Tibial nerve (tissue), 4 donors: Measurements from ENCODE around the gene COPS9. TPM values are rescaled to one million over a fixed set of nuclear protein-coding genes. Genes with fewer than 3 reads are reported as not detected.

Source experiments
- DNase-seq, 2 donors: peaks; one replicate each; pipeline ENCODE4 v3.0.0-alpha.2; 2019; ENCODE audit warnings: low spot score in 2 of 2
- H3K27ac ChIP-seq, 4 donors: fragments of 200-600 bp; sonication (generic) in 3 of 4; one replicate each; pipeline ENCODE4 v1.5.1; 2017 to 2019; ENCODE audit warnings: mild to moderate bottlenecking in 1 of 4
- H3K27me3 ChIP-seq, 2 donors: fragments of 200-600 bp; sonication (generic) in 1 of 2; one replicate each; pipeline versions ENCODE4 v1.5.1 to v1.6.0; 2017 to 2019
- H3K36me3 ChIP-seq, 3 donors: fragments of 200-600 bp; sonication (generic); one replicate each; pipeline ENCODE4 v1.5.1; 2018 to 2019
- H3K4me1 ChIP-seq, 4 donors: fragments of 200-600 bp; sonication (generic) in 3 of 4; one replicate each; pipeline ENCODE4 v1.5.1; 2017 to 2019
- H3K4me3 ChIP-seq, 4 donors: fragments of 200-600 bp; sonication (generic) in 3 of 4; one replicate each; pipeline ENCODE4 v1.5.1; 2017 to 2019; ENCODE audit warnings: mild to moderate bottlenecking in 1 of 4, moderate library complexity in 1 of 4
- H3K9me3 ChIP-seq, 4 donors: fragments of 200-600 bp; sonication (generic) in 3 of 4; one replicate each; pipeline ENCODE4 v1.5.1; 2017 to 2019
- CTCF ChIP-seq, 5 experiments: fragments of 200-600 bp in 3 of 5; fragments of 450-650 bp in 2 of 5; sonication (generic) in 3 of 5; IDR thresholded peaks; one replicate each; pipeline ENCODE4 v1.5.1; 2016 to 2019; ENCODE audit warnings: antibody characterized with exemption in 5 of 5, mild to moderate bottlenecking in 3 of 5, moderate library complexity in 2 of 5
- EP300 ChIP-seq, 2 donors: sonication (generic); formaldehyde crosslinking; IDR thresholded peaks; one replicate each; pipeline ENCODE4 v1.6.1; 2017; ENCODE audit warnings: antibody characterized with exemption in 2 of 2, mild to moderate bottlenecking in 1 of 2
- POLR2A ChIP-seq, 2 donors: fragments of 450-650 bp; IDR thresholded peaks; one replicate each; pipeline ENCODE4 v1.6.1; 2017; ENCODE audit warnings: antibody characterized with exemption in 2 of 2, mild to moderate bottlenecking in 2 of 2, moderate library complexity in 2 of 2
- WGBS, 2 donors: methylation state at CpG; one replicate each; pipeline ENCODE4 v1.1.5; 2018; 5-methylcytosine and 5-hydroxymethylcytosine counted together
- total RNA-seq, 4 donors: library from RNA; depleted of rRNA; stranded (reverse); fragments of >200 nt; gene quantifications; one replicate each; pipeline ENCODE4 v1.1.0, GENCODE V29; 2016

Gene COPS9
- total RNA-seq, 4 donors from 2014 or later = 94.8 to 224 (median 141) TPM

DNA sequence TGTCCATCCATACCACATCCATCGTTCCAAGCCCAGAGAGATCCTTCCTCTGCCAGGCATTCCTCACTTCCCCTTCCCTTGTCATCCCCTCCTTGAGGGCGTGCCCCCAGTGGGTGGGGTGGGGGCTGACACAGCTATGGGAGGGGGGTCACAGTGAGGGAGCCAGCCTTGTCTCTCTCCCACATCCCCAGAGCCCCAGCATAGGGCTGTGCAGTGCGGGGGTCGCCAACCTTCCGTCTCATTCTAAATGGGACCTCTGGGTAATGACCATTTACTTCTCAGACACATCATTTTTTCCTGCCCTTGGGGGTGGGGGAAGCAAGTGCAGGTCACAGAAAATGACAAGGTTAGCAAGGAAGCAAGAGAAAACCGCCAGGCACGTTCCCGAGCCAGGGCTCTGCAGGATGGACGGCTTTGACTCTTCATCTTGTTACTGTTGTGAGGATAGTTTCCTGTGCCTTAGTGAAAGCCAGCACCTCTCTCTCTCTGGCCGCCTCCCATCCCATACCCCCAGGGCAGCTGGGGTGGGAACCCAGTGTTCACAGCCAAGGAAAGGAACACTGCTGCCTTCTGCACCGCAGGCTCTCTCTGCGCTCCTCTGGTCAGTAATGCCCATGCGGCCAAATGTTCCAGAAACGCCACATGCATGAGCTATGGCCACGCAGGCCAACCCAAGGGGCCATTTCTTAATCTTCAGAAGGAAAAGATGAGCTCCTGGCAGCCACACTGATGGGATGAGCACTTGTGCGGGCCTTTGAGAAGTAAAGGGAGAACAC is 27.0 kb upstream of the COPS9 start:
- H3K9me3 ChIP-seq = peaks cover 0 to 7% (median 0%) of the 10 kb centered on the region in 4 donors
- no peak overlapping the region for H3K27ac ChIP-seq
- no peak for TF ChIP-seq POLR2A (IDR thresholded peaks at IDR 0.05)
- TF ChIP-seq EP300 (IDR thresholded peaks at IDR 0.05) = no peak
- no peak for TF ChIP-seq CTCF (IDR thresholded peaks at IDR 0.05)
- H3K4me1 ChIP-seq = no peaks in the 10 kb centered on the region
- no peaks in the 10 kb centered on the region for H3K36me3 ChIP-seq
- no peak for DNase-seq
- no peak overlapping the region for H3K4me3 ChIP-seq
- 58 to 76% methylated on average over 12 to 16 of the region's 16 CpGs for WGBS, 2 donors
- peaks cover 0 to 14% of the 10 kb centered on the region in 2 donors for H3K27me3 ChIP-seq

GRCh38 chr2:240162531-240162930 is 26.4 kb upstream of the COPS9 start:
- no peaks in the 10 kb centered on the region for H3K36me3 ChIP-seq
- no peak overlapping the region for H3K4me3 ChIP-seq
- H3K9me3 ChIP-seq = peaks cover 0 to 7% (median 0%) of the 10 kb centered on the region in 4 donors
- TF ChIP-seq POLR2A (IDR thresholded peaks at IDR 0.05) = no peak
- TF ChIP-seq CTCF (IDR thresholded peaks at IDR 0.05) = no peak
- TF ChIP-seq EP300 (IDR thresholded peaks at IDR 0.05) = no peak
- no peak for DNase-seq
- no peaks in the 10 kb centered on the region for H3K4me1 ChIP-seq
- 69 to 75% methylated on average over 6 of the region's 6 CpGs for WGBS, 2 donors
- H3K27ac ChIP-seq = no peak overlapping the region
- H3K27me3 ChIP-seq = peaks cover 0 to 14% of the 10 kb centered on the region in 2 donors

DNA sequence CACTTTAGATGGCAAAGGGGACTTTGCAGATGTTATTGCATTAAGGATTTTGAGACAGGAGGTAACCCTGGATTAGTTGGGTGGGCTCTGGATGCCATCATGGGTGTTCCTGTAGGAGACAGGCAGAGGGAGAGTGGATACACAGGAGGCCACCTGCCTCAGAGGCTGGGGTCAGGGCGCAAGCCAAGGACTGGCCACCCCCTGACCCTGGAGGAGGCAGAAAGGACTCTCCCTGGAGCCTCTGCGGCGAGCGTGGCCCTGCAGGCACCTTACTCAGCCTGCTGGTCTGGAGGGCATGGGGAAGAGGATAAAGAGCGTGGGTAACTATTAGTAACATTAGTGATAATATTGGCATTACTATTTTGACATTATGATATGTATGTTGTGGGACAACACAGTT is 25.9 kb upstream of the COPS9 start:
- no peak for TF ChIP-seq CTCF (IDR thresholded peaks at IDR 0.05)
- TF ChIP-seq EP300 (IDR thresholded peaks at IDR 0.05) = no peak
- TF ChIP-seq POLR2A (IDR thresholded peaks at IDR 0.05) = no peak
- no peak for DNase-seq
- Histone ChIP-seq H3K27ac (no peak overlapping the region), H3K36me3 (no peaks in the 10 kb centered on the region), H3K4me3 (no peak overlapping the region), H3K4me1 (no peaks in the 10 kb centered on the region), H3K27me3 (peaks cover 0 to 14% of the 10 kb centered on the region in 2 donors), H3K9me3 (peaks cover 0 to 7% (median 0%) of the 10 kb centered on the region in 4 donors)
- WGBS, 2 donors = 66 to 82% methylated on average over 5 of the region's 5 CpGs

DNA sequence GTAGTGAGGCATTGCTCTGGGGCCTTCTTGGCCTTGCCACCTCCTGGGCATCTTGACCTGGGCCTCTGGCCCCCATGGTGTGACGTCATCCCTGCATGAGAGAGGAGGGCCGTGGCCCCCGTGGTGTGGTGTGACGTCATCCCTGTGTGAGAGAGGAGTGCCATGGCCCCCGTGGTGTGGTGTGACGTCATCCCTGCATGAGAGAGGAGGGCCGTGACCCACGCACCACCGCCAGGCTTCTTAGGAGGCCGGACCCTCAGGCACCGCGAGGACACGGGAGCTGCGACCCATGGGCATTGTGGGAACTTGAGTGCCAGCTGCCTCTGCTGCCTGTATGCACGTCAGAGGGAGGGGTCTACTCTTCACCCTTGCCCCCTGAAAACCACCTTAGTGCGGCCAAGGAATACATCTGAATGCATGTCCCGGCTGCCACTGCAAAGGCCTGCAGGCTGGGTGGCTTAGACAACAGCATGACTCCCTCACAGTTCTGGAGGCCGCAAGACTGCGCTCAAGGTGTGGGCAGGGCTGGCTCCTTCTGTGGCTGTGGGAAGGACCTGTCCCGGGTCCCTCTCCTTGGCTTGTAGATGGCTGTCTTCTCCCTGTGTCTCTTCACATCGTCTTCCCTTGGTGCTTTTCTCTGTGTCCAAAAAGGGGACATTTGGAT is 25.1 kb upstream of the COPS9 start:
- H3K27me3 ChIP-seq = peaks cover 0 to 8% of the 10 kb centered on the region in 2 donors
- no peak for DNase-seq
- 82 to 92% methylated on average over 7 to 14 of the region's 21 CpGs for WGBS, 2 donors

More for the DNA sequence above, 25.1 kb upstream of the COPS9 start:
- Histone ChIP-seq H3K4me3 (no peak overlapping the region), H3K36me3 (no peaks in the 10 kb centered on the region), H3K9me3 (peaks cover 0 to 4% (median 0%) of the 10 kb centered on the region in 4 donors), H3K4me1 (no peaks in the 10 kb centered on the region), H3K27ac (no peak overlapping the region)
- no peak for TF ChIP-seq CTCF (IDR thresholded peaks at IDR 0.05)
- no peak for TF ChIP-seq EP300 (IDR thresholded peaks at IDR 0.05)
- no peak for TF ChIP-seq POLR2A (IDR thresholded peaks at IDR 0.05)
